Endothelial cell of umbilical vein (primary cell): ENCODE data around the gene CHN2. TPM values are rescaled to one million over a fixed set of nuclear protein-coding genes. Genes with fewer than 3 reads are reported as not detected.

ENCODE experiments used
- BruUV-seq: library from RNA; stranded (reverse); fragments of 400-500 nt; replicated peaks from 2 replicates; lab custom pipeline; 2021; lab: Mats Ljungman, UMichigan
- CTCF ChIA-PET: fragments of 300-600, 350-600 bp; sonication (Branson Sonifier 250); formaldehyde crosslinking; loops from one replicate; lab custom pipeline; 2021; ENCODE audit warnings: antibody characterized with exemption, inconsistent platforms; lab: Charles Lee
- POLR2A ChIA-PET: fragments of 300-600, 350-600 bp; sonication (Branson Sonifier 250); formaldehyde crosslinking; loops from one replicate; lab custom pipeline; 2021; ENCODE audit warnings: antibody characterized with exemption, inconsistent platforms; lab: Charles Lee
- DNase-seq: peaks from one replicate; pipeline ENCODE4 v3.0.0-alpha.2; 2011; ENCODE audit warnings: low read depth, low spot score
- FAIRE-seq: peaks from 2 replicates; lab custom pipeline; 2011; peaks lifted over from hg19 to GRCh38; lab: Jason Lieb, UNC
- H2AFZ ChIP-seq: 2 replicates; pipeline ENCODE4 v1.6.0; 2012; ENCODE audit warnings: low read depth, low read length, control low read depth, inconsistent platforms
- H3K27ac ChIP-seq: 2 replicates; pipeline ENCODE4 v1.5.1; 2011; ENCODE audit warnings: low read depth, mild to moderate bottlenecking, control low read depth, low read length, moderate library complexity; ENCODE audit not compliant: insufficient read depth
- H3K27me3 ChIP-seq, 2 experiments: 2 replicates each; pipeline versions ENCODE4 v1.6.0 to v1.6.1; 2011; ENCODE audit warnings: low read length in 2 of 2, mixed read lengths in 1 of 2; ENCODE audit not compliant: control insufficient read depth in 2 of 2, insufficient read depth in 2 of 2
- H3K36me3 ChIP-seq, 2 experiments: 2 replicates in 1 of 2; 3 replicates in 1 of 2; pipeline ENCODE4 v1.5.1; 2011; ENCODE audit warnings: low read length in 2 of 2, mild to moderate bottlenecking in 1 of 2, moderate library complexity in 1 of 2; ENCODE audit not compliant: control insufficient read depth in 2 of 2, insufficient read depth in 2 of 2; ENCODE audit errors: extremely low read depth in 1 of 2
- H3K4me1 ChIP-seq: 3 replicates; pipeline ENCODE4 v1.5.1; 2011; ENCODE audit warnings: mild to moderate bottlenecking, low read length; ENCODE audit not compliant: control insufficient read depth, insufficient read depth; ENCODE audit errors: extremely low read depth
- H3K4me2 ChIP-seq: 2 replicates; pipeline ENCODE4 v1.6.1; 2011; ENCODE audit warnings: low read length, control low read depth, mixed read lengths; ENCODE audit not compliant: insufficient read depth
- H3K4me3 ChIP-seq, 3 experiments: fragments of 200-600 bp in 1 of 3; sonication (generic), shearing (Covaris generic) in 1 of 3; replicated peaks in 1 of 3; 2 replicates each; pipeline ENCODE4 v1.5.1; 2011 to 2016; ENCODE audit warnings: control low read depth in 3 of 3, low read length in 3 of 3, mild to moderate bottlenecking in 2 of 3, inconsistent platforms in 1 of 3, low read depth in 1 of 3, moderate library complexity in 1 of 3; ENCODE audit not compliant: insufficient read depth in 1 of 3
- H3K79me2 ChIP-seq: 2 replicates; pipeline ENCODE4 v1.6.0; 2012; ENCODE audit warnings: low read length, inconsistent platforms; ENCODE audit not compliant: control insufficient read depth, insufficient read depth
- H3K9ac ChIP-seq: replicated peaks from 2 replicates; pipeline ENCODE3; 2011; ENCODE audit warnings: low read length, control low read depth; ENCODE audit not compliant: insufficient read depth; ENCODE audit errors: extremely low read depth
- H3K9me1 ChIP-seq: replicated peaks from 3 replicates; pipeline ENCODE4 v1.6.0; 2011; ENCODE audit warnings: mild to moderate bottlenecking, low read length; ENCODE audit not compliant: control insufficient read depth, insufficient read depth; ENCODE audit errors: extremely low read depth
- H3K9me3 ChIP-seq: replicated peaks from 2 replicates; pipeline ENCODE4 v1.5.1; 2012; ENCODE audit warnings: low read length, inconsistent platforms; ENCODE audit not compliant: control insufficient read depth, insufficient read depth
- H4K20me1 ChIP-seq: replicated peaks from 2 replicates; pipeline ENCODE3; 2011; ENCODE audit warnings: mild to moderate bottlenecking, low read length; ENCODE audit not compliant: control insufficient read depth, insufficient read depth; ENCODE audit errors: extremely low read depth
- EZH2 ChIP-seq: IDR thresholded peaks from 2 replicates; pipeline ENCODE4 v1.6.1; 2012; ENCODE audit warnings: borderline replicate concordance, low read depth, mild to moderate bottlenecking, moderate library complexity, low read length, inconsistent platforms; ENCODE audit not compliant: severe bottlenecking
- FOS ChIP-seq: IDR thresholded peaks from 2 replicates; pipeline ENCODE4 v1.6.1; 2011; ENCODE audit warnings: mild to moderate bottlenecking, low read length, moderate library complexity, borderline replicate concordance; ENCODE audit not compliant: insufficient read depth
- GATA2 ChIP-seq: IDR thresholded peaks from 2 replicates; pipeline ENCODE4 v1.7.0; 2011; ENCODE audit warnings: low read depth, mild to moderate bottlenecking, moderate library complexity, mixed read lengths, low read length; ENCODE audit not compliant: insufficient read length, insufficient read depth
- JUN ChIP-seq: IDR thresholded peaks from 2 replicates; pipeline ENCODE4 v1.6.1; 2011; ENCODE audit warnings: borderline replicate concordance, low read depth; ENCODE audit not compliant: insufficient read length, insufficient read depth
- MYC ChIP-seq: IDR thresholded peaks from one replicate; pipeline ENCODE4 v1.6.1; 2011; ENCODE audit warnings: mild to moderate bottlenecking, low read depth, low read length
- POLR2A ChIP-seq: IDR thresholded peaks from 2 replicates; pipeline ENCODE4 v1.6.1; 2012; ENCODE audit warnings: low read depth, mild to moderate bottlenecking, control low read depth, low read length
- POLR2AphosphoS5 ChIP-seq: IDR thresholded peaks from 2 replicates; pipeline ENCODE4 v1.6.1; 2012; ENCODE audit warnings: low read depth, mild to moderate bottlenecking, control low read depth, low read length, moderate library complexity; ENCODE audit not compliant: insufficient read depth
- dilution Hi-C: fragments of 300-500 bp; cut with MboI; formaldehyde crosslinking; loops from one replicate; pipeline ENCODE4 v1.15.0; 2019; ENCODE audit warnings: low sequenced_read_pairs; ENCODE audit not compliant: extremely low pct_ligation_motif_present
- intact Hi-C: fragments of 100-400 bp; cut with micrococcal nuclease; formaldehyde crosslinking; loops from one replicate; pipeline ENCODE4 v1.10.0; 2022
- polyA plus RNA-seq, 4 experiments: library from polyadenylated mRNA; depleted of rRNA in 3 of 4; stranded (reverse) in 3 of 4; unstranded in 1 of 4; fragments of >200 nt; gene quantifications; 2 replicates each; pipeline versions ENCODE4 v1.2.1 to v1.2.3, GENCODE V29; 2011 to 2012; ENCODE audit warnings: missing spikeins in 1 of 4
- total RNA-seq: library from RNA; stranded (reverse); gene quantifications from 2 replicates; pipeline ENCODE4 v1.2.3, GENCODE V29; 2021
- TF ChIP-seq, protein P1 (sequence below), 2 donors: IDR thresholded peaks; 1 replicate in 1 of 2; 2 replicates in 1 of 2; pipeline ENCODE4 v1.5.1; 2011; ENCODE audit warnings: low read length in 2 of 2, mild to moderate bottlenecking in 2 of 2, moderate library complexity in 2 of 2, control low read depth in 1 of 2, inconsistent platforms in 1 of 2, low read depth in 1 of 2; ENCODE audit not compliant: insufficient read depth in 1 of 2; ENCODE audit errors: extremely low read depth in 1 of 2
- TF ChIP-seq, protein P2 (sequence below): IDR thresholded peaks from 2 replicates; pipeline ENCODE4 v1.6.1; 2011; ENCODE audit not compliant: insufficient read depth, insufficient read length

The CHN2 gene
- total and polyA plus RNA-seq, 2 donors (not counting 3 experiments of a cell fraction or from before 2014, with no cell fraction given) = 1.4 to 5.0 TPM

DNA sequence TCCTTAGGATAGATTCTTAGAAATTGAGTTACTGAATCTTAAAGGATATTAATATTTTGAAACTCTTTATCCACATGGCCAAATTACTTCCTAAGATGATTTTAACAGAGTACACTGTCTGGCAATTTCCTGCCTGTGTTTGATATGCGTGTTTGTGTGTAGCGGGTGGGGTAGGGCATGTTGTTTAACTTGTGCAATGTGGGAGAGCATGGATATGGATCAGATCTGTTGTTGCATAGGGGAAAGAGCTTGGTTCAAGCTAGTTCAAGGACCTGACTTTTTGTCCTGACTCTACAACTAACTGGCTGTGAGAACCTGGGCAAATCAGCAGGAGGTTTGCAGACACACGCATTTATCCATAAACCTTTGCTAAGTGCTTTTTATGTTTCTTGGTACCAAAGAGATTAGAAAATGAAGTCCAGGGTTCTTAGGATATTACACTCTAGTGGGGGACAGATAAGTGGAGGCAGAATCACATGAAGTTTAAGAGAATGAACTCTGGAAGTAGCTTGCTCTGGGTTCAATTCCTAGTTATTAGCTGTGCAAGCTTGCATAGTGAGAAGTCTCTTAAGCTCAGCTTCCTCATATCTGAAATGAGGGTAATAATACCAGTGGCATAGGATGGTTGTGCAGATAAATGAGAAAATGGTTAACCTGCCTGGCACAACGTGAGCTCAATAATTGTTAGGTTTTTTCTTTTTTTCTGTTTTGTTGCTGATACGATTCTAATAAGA, 272.8 kb downstream of the CHN2 start:
- H3K79me2 ChIP-seq = no peaks in the 10 kb centered on the region
- intact Hi-C loops = no loop called here
- no peak overlapping the region for H3K4me2 ChIP-seq
- peaks cover 8% of the 10 kb centered on the region for H3K4me1 ChIP-seq
- H3K9me1 ChIP-seq = no peaks in the 10 kb centered on the region
- no peak overlapping the region for H3K27ac ChIP-seq
- H3K36me3 ChIP-seq = no peaks in the 10 kb centered on the region
- BruUV-seq = no TSS peak
- no peak overlapping the region for H3K9ac ChIP-seq
- dilution Hi-C loops = no loop called here
- TF ChIP-seq, protein P1, sequence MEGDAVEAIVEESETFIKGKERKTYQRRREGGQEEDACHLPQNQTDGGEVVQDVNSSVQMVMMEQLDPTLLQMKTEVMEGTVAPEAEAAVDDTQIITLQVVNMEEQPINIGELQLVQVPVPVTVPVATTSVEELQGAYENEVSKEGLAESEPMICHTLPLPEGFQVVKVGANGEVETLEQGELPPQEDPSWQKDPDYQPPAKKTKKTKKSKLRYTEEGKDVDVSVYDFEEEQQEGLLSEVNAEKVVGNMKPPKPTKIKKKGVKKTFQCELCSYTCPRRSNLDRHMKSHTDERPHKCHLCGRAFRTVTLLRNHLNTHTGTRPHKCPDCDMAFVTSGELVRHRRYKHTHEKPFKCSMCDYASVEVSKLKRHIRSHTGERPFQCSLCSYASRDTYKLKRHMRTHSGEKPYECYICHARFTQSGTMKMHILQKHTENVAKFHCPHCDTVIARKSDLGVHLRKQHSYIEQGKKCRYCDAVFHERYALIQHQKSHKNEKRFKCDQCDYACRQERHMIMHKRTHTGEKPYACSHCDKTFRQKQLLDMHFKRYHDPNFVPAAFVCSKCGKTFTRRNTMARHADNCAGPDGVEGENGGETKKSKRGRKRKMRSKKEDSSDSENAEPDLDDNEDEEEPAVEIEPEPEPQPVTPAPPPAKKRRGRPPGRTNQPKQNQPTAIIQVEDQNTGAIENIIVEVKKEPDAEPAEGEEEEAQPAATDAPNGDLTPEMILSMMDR (IDR thresholded peaks at IDR 0.05; ENCODE audit: extremely low read depth in 1 of 2, insufficient read depth in 1 of 2, low read depth in 1 of 2, low read length in 2 of 2) = no peak
- TF ChIP-seq, protein P2, sequence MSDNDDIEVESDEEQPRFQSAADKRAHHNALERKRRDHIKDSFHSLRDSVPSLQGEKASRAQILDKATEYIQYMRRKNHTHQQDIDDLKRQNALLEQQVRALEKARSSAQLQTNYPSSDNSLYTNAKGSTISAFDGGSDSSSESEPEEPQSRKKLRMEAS = no peak
- TF ChIP-seq POLR2AphosphoS5 (no peak), FOS (no peak), JUN (no peak), POLR2A (no peak), EZH2 (no peak), GATA2 (no peak), MYC (no peak)
- no peaks in the 10 kb centered on the region for H3K9me3 ChIP-seq
- ChIA-PET POLR2A (no interaction called here), CTCF (interaction anchor here (1.5 kb wide), 1 partner anchor 546 kb away, joined by 3 read pairs; no protein-coding TSS in a partner anchor)
- no peak for FAIRE-seq
- H3K4me3 ChIP-seq = no peak overlapping the region
- H4K20me1 ChIP-seq = no peaks in the 10 kb centered on the region
- H3K27me3 ChIP-seq = no peaks in the 10 kb centered on the region
- H2AFZ ChIP-seq = no peak overlapping the region
- DNase-seq = no peak
